Activated naive CD8-positive, alpha-beta T cell treated with anti-CD3 and anti-CD28 coated beads, Interleukin-2, amount 10 ng/mL, durations not matched to agents 7 days and 5 days (primary cell): ENCODE results near the gene MEF2C. TPM values are rescaled to one million over a fixed set of nuclear protein-coding genes. Genes with fewer than 3 reads are reported as not detected.

Experiments used
- ATAC-seq: fragments of 150-1000 bp; cut with Tn5 transposase; one replicate; pipeline ENCODE4 v1.10.0; 2021; ENCODE audit warnings: low read depth, moderate library complexity
- POLR2A ChIA-PET: fragments of 350-600 bp; sonication (Branson Sonifier 250); formaldehyde crosslinking; loops from one replicate; lab custom pipeline; 2021; ENCODE audit warnings: antibody characterized with exemption; lab: Charles Lee
- DNase-seq: peaks from one replicate; pipeline ENCODE4 v3.0.0; 2021
- H3K27ac Mint-ChIP-seq: one replicate; pipeline ENCODE4 v1.8.0; 2022; ENCODE audit warnings: mild to moderate bottlenecking, mixed read lengths
- H3K27me3 Mint-ChIP-seq: one replicate; pipeline ENCODE4 v1.8.0; 2022; ENCODE audit warnings: mild to moderate bottlenecking, moderate library complexity, mixed read lengths
- H3K36me3 Mint-ChIP-seq: one replicate; pipeline ENCODE4 v1.8.0; 2021; ENCODE audit warnings: mild to moderate bottlenecking, mixed read lengths
- H3K4me1 Mint-ChIP-seq: one replicate; pipeline ENCODE4 v1.8.0; 2021; ENCODE audit warnings: mixed read lengths
- H3K4me3 Mint-ChIP-seq: one replicate; pipeline ENCODE4 v1.8.0; 2022; ENCODE audit warnings: mild to moderate bottlenecking, moderate library complexity, mixed read lengths
- H3K9me3 Mint-ChIP-seq: one replicate; pipeline ENCODE4 v1.8.0; 2021; ENCODE audit warnings: mixed read lengths
- total RNA-seq, 2 experiments: library from RNA; stranded (reverse); gene quantifications; one replicate each; pipeline ENCODE4 v1.2.3, GENCODE V29; 2021

Gene MEF2C
- total RNA-seq, 2 experiments from 2014 or later = 0.60 to 0.86 TPM

GRCh38 chr5:88691230-88691582 lies 191.8 kb downstream of the MEF2C start:
- H3K36me3 Mint-ChIP-seq = no peaks in the 10 kb centered on the region
- peak overlapping the region; percentile 77 for H3K27ac Mint-ChIP-seq
- H3K9me3 Mint-ChIP-seq = peaks cover 3% of the 10 kb centered on the region
- peaks cover 96% of the 10 kb centered on the region for H3K27me3 Mint-ChIP-seq
- no peak for ATAC-seq
- no peak for DNase-seq
- POLR2A ChIA-PET = no interaction called here
- peak overlapping the region; percentile 54 for H3K4me3 Mint-ChIP-seq
- peaks cover 13% of the 10 kb centered on the region for H3K4me1 Mint-ChIP-seq

GRCh38 chr5:88690409-88691229 lies 192.4 kb downstream of the MEF2C start:
- peak overlapping the region; percentile 54 for H3K4me3 Mint-ChIP-seq
- POLR2A ChIA-PET = no interaction called here
- peaks cover 1% of the 10 kb centered on the region for H3K36me3 Mint-ChIP-seq
- H3K27me3 Mint-ChIP-seq = peaks cover 96% of the 10 kb centered on the region
- DNase-seq = peak; percentile 75
- peak overlapping the region; percentile 77 for H3K27ac Mint-ChIP-seq
- peak; percentile 78 for ATAC-seq
- H3K9me3 Mint-ChIP-seq = peaks cover 7% of the 10 kb centered on the region
- H3K4me1 Mint-ChIP-seq = peaks cover 16% of the 10 kb centered on the region

- ATAC-seq (no peak), DNase-seq (no peak)
- H3K36me3 Mint-ChIP-seq = peaks cover 1% of the 10 kb centered on the region
- peaks cover 97% of the 10 kb centered on the region for H3K27me3 Mint-ChIP-seq
- no peak overlapping the region for H3K27ac Mint-ChIP-seq
- peaks cover 7% of the 10 kb centered on the region for H3K9me3 Mint-ChIP-seq
- no peak overlapping the region for H3K4me3 Mint-ChIP-seq
- POLR2A ChIA-PET = no interaction called here
- peaks cover 18% of the 10 kb centered on the region for H3K4me1 Mint-ChIP-seq
Measured at GRCh38 chr5:88689668-88690408, 193.1 kb downstream of the MEF2C start.

GRCh38 chr5:88688984-88689667 lies 193.9 kb downstream of the MEF2C start:
- Mint-ChIP-seq H3K4me3 (no peak overlapping the region), H3K36me3 (peaks cover 1% of the 10 kb centered on the region), H3K4me1 (peaks cover 16% of the 10 kb centered on the region), H3K27ac (peak overlapping the region; percentile 58), H3K27me3 (peaks cover 97% of the 10 kb centered on the region), H3K9me3 (peaks cover 4% of the 10 kb centered on the region)
- POLR2A ChIA-PET = no interaction called here
- no peak for DNase-seq
- ATAC-seq = no peak

GRCh38 chr5:88688156-88688983 lies 194.6 kb downstream of the MEF2C start:
- H3K27ac Mint-ChIP-seq = no peak overlapping the region
- DNase-seq = no peak
- peaks cover 18% of the 10 kb centered on the region for H3K4me1 Mint-ChIP-seq
- H3K9me3 Mint-ChIP-seq = peaks cover 4% of the 10 kb centered on the region
- peaks cover 97% of the 10 kb centered on the region for H3K27me3 Mint-ChIP-seq
- H3K4me3 Mint-ChIP-seq = no peak overlapping the region
- no peak for ATAC-seq
- H3K36me3 Mint-ChIP-seq = peaks cover 1% of the 10 kb centered on the region
- POLR2A ChIA-PET = no interaction called here

- ATAC-seq = no peak
- H3K4me3 Mint-ChIP-seq = no peak overlapping the region
Measured at GRCh38 chr5:88687373-88687911, 195.5 kb downstream of the MEF2C start.

GRCh38 chr5:88686726-88687125 lies 196.3 kb downstream of the MEF2C start:
- ATAC-seq (no peak), DNase-seq (no peak)
- Mint-ChIP-seq H3K27me3 (peaks cover 96% of the 10 kb centered on the region), H3K27ac (no peak overlapping the region), H3K4me1 (peaks cover 18% of the 10 kb centered on the region), H3K4me3 (no peak overlapping the region), H3K9me3 (peaks cover 4% of the 10 kb centered on the region), H3K36me3 (peaks cover 1% of the 10 kb centered on the region)
- POLR2A ChIA-PET = no interaction called here

More at GRCh38 chr5:88687373-88687911, 195.5 kb downstream of the MEF2C start:
- H3K9me3 Mint-ChIP-seq = peaks cover 4% of the 10 kb centered on the region
- POLR2A ChIA-PET = interaction anchor here (0.6 kb wide), 1 partner anchor 15 kb away, joined by 4 read pairs; no protein-coding TSS in a partner anchor
- peaks cover 97% of the 10 kb centered on the region for H3K27me3 Mint-ChIP-seq
- no peak overlapping the region for H3K27ac Mint-ChIP-seq
- DNase-seq = no peak
- peaks cover 18% of the 10 kb centered on the region for H3K4me1 Mint-ChIP-seq
- peaks cover 1% of the 10 kb centered on the region for H3K36me3 Mint-ChIP-seq

GRCh38 chr5:88685591-88686541 lies 197.1 kb downstream of the MEF2C start:
- POLR2A ChIA-PET = no interaction called here
- Mint-ChIP-seq H3K27ac (peak overlapping the region; percentile 72), H3K4me3 (peak overlapping the region; percentile 19)

GRCh38 chr5:88683506-88684135 lies 199.4 kb downstream of the MEF2C start:
- POLR2A ChIA-PET = no interaction called here
- Mint-ChIP-seq H3K27ac (peak overlapping the region; percentile 19), H3K36me3 (peaks cover 1% of the 10 kb centered on the region), H3K27me3 (peaks cover 94% of the 10 kb centered on the region), H3K4me1 (peaks cover 12% of the 10 kb centered on the region), H3K9me3 (peaks cover 4% of the 10 kb centered on the region), H3K4me3 (peak overlapping the region; percentile 39)
- DNase-seq = no peak
- no peak for ATAC-seq

More at GRCh38 chr5:88685591-88686541, 197.1 kb downstream of the MEF2C start:
- H3K36me3 Mint-ChIP-seq = peaks cover 1% of the 10 kb centered on the region
- peaks cover 4% of the 10 kb centered on the region for H3K9me3 Mint-ChIP-seq
- no peak for ATAC-seq
- peaks cover 95% of the 10 kb centered on the region for H3K27me3 Mint-ChIP-seq
- peaks cover 14% of the 10 kb centered on the region for H3K4me1 Mint-ChIP-seq
- DNase-seq = no peak

- POLR2A ChIA-PET = no interaction called here
- Mint-ChIP-seq H3K36me3 (peaks cover 1% of the 10 kb centered on the region), H3K27ac (peak overlapping the region; percentile 33), H3K4me1 (peaks cover 12% of the 10 kb centered on the region), H3K4me3 (no peak overlapping the region), H3K27me3 (peaks cover 93% of the 10 kb centered on the region), H3K9me3 (peaks cover 4% of the 10 kb centered on the region)
- ATAC-seq (no peak), DNase-seq (no peak)
Measured at GRCh38 chr5:88682881-88683361, 200.1 kb downstream of the MEF2C start.

GRCh38 chr5:88682131-88682530 lies 200.9 kb downstream of the MEF2C start:
- peaks cover 93% of the 10 kb centered on the region for H3K27me3 Mint-ChIP-seq
- H3K4me3 Mint-ChIP-seq = no peak overlapping the region
- POLR2A ChIA-PET = no interaction called here
- H3K4me1 Mint-ChIP-seq = peaks cover 12% of the 10 kb centered on the region
- no peak overlapping the region for H3K27ac Mint-ChIP-seq
- peaks cover 1% of the 10 kb centered on the region for H3K36me3 Mint-ChIP-seq
- DNase-seq (no peak), ATAC-seq (no peak)
- peaks cover 4% of the 10 kb centered on the region for H3K9me3 Mint-ChIP-seq
